ENCODE data around the gene SSBP4. TPM values are rescaled to one million over a fixed set of nuclear protein-coding genes. Genes with fewer than 3 reads are reported as not detected.
A peak's percentile ranks its signal among the peaks of the same experiment; 100 is the strongest.

SSBP4 gene
- total RNA-seq, 1 donor, result 77.8 TPM

- Histone ChIP-seq H3K4me3 (ENCODE audit: insufficient read depth, low read length) (no peak overlapping the region), H3K4me2 (ENCODE audit: insufficient read depth, low read length) (no peak overlapping the region), H2AFZ (ENCODE audit: low read length) (no peak overlapping the region), H3K27ac (ENCODE audit: low read depth, low read length) (no peak overlapping the region), H4K20me1 (ENCODE audit: insufficient read depth, low read length) (peaks cover 55% of the 10 kb centered on the region), H3K27me3 (ENCODE audit: insufficient read depth, low read length) (no peaks in the 10 kb centered on the region), H3K9me3 (ENCODE audit: low read depth, low read length) (no peaks in the 10 kb centered on the region), H3K4me1 (ENCODE audit: insufficient read depth, low read length) (peaks cover 19% of the 10 kb centered on the region), H3K79me2 (ENCODE audit: insufficient read depth, low read length) (peaks cover 5% of the 10 kb centered on the region), H3K36me3 (ENCODE audit: insufficient read depth, low read length) (peaks cover 22% of the 10 kb centered on the region)
- TF ChIP-seq CTCF (IDR thresholded peaks at IDR 0.05; ENCODE audit: extremely low read depth, low read depth, low read length), result no peak
- peak; percentile 80 for DNase-seq (ENCODE audit: insufficient read length, low spot score, missing footprints)
Observed at GRCh38 chr19:18441804-18442788, 22.9 kb downstream of the SSBP4 start.

GRCh38 chr19:18442941-18443340, 23.7 kb downstream of the SSBP4 start:
- H4K20me1 ChIP-seq (ENCODE audit: insufficient read depth, low read length), result peaks cover 62% of the 10 kb centered on the region
- TF ChIP-seq CTCF (IDR thresholded peaks at IDR 0.05; ENCODE audit: extremely low read depth, low read depth, low read length), result no peak
- H3K4me1 ChIP-seq (ENCODE audit: insufficient read depth, low read length), result peaks cover 16% of the 10 kb centered on the region
- no peak overlapping the region for H3K27ac ChIP-seq (ENCODE audit: low read depth, low read length)
- no peak overlapping the region for H3K4me3 ChIP-seq (ENCODE audit: insufficient read depth, low read length)
- peaks cover 28% of the 10 kb centered on the region for H3K36me3 ChIP-seq (ENCODE audit: insufficient read depth, low read length)
- peaks cover 11% of the 10 kb centered on the region for H3K79me2 ChIP-seq (ENCODE audit: insufficient read depth, low read length)
- no peak overlapping the region for H2AFZ ChIP-seq (ENCODE audit: low read length)
- DNase-seq (ENCODE audit: insufficient read length, low spot score, missing footprints), result no peak
- H3K9me3 ChIP-seq (ENCODE audit: low read depth, low read length), result no peaks in the 10 kb centered on the region
- no peaks in the 10 kb centered on the region for H3K27me3 ChIP-seq (ENCODE audit: insufficient read depth, low read length)
- H3K4me2 ChIP-seq (ENCODE audit: insufficient read depth, low read length), result no peak overlapping the region

GRCh38 chr19:18443406-18443805, 24.2 kb downstream of the SSBP4 start:
- Histone ChIP-seq H3K79me2 (ENCODE audit: insufficient read depth, low read length) (peaks cover 15% of the 10 kb centered on the region), H2AFZ (ENCODE audit: low read length) (no peak overlapping the region), H4K20me1 (ENCODE audit: insufficient read depth, low read length) (peaks cover 66% of the 10 kb centered on the region), H3K27ac (ENCODE audit: low read depth, low read length) (no peak overlapping the region), H3K36me3 (ENCODE audit: insufficient read depth, low read length) (peaks cover 31% of the 10 kb centered on the region), H3K27me3 (ENCODE audit: insufficient read depth, low read length) (no peaks in the 10 kb centered on the region), H3K4me2 (ENCODE audit: insufficient read depth, low read length) (no peak overlapping the region), H3K9me3 (ENCODE audit: low read depth, low read length) (no peaks in the 10 kb centered on the region), H3K4me3 (ENCODE audit: insufficient read depth, low read length) (no peak overlapping the region), H3K4me1 (ENCODE audit: insufficient read depth, low read length) (peaks cover 12% of the 10 kb centered on the region)
- no peak for DNase-seq (ENCODE audit: insufficient read length, low spot score, missing footprints)
- no peak for TF ChIP-seq CTCF (IDR thresholded peaks at IDR 0.05; ENCODE audit: extremely low read depth, low read depth, low read length)

GRCh38 chr19:18443831-18444230, 24.6 kb downstream of the SSBP4 start:
- H3K4me1 ChIP-seq (ENCODE audit: insufficient read depth, low read length), result peaks cover 8% of the 10 kb centered on the region
- H3K36me3 ChIP-seq (ENCODE audit: insufficient read depth, low read length), result peaks cover 36% of the 10 kb centered on the region
- H3K4me3 ChIP-seq (ENCODE audit: insufficient read depth, low read length), result no peak overlapping the region
- no peak overlapping the region for H2AFZ ChIP-seq (ENCODE audit: low read length)
- no peak overlapping the region for H3K4me2 ChIP-seq (ENCODE audit: insufficient read depth, low read length)
- DNase-seq (ENCODE audit: insufficient read length, low spot score, missing footprints), result no peak
- H4K20me1 ChIP-seq (ENCODE audit: insufficient read depth, low read length), result peaks cover 66% of the 10 kb centered on the region
- H3K9me3 ChIP-seq (ENCODE audit: low read depth, low read length), result no peaks in the 10 kb centered on the region
- TF ChIP-seq CTCF (IDR thresholded peaks at IDR 0.05; ENCODE audit: extremely low read depth, low read depth, low read length), result no peak
- H3K79me2 ChIP-seq (ENCODE audit: insufficient read depth, low read length), result peaks cover 19% of the 10 kb centered on the region
- H3K27me3 ChIP-seq (ENCODE audit: insufficient read depth, low read length), result no peaks in the 10 kb centered on the region
- no peak overlapping the region for H3K27ac ChIP-seq (ENCODE audit: low read depth, low read length)
